Mucosa of descending colon (tissue), 3 donors: ENCODE data around the gene TCF12. TPM values are rescaled to one million over a fixed set of nuclear protein-coding genes. Genes with fewer than 3 reads are reported as not detected.

ENCODE experiments used
- ATAC-seq: fragments of 200-7000 bp; cut with Tn5 transposase; one replicate; pipeline ENCODE4 v1.9.1; 2020; ENCODE audit warnings: mild to moderate bottlenecking, moderate library complexity
- DNase-seq, 3 donors: peaks; one replicate each; pipeline ENCODE4 v3.0.0-alpha.2; 2020
- H3K36me3 ChIP-seq: fragments of 200-600 bp; one replicate; pipeline ENCODE4 v1.8.0; 2021; ENCODE audit warnings: low read depth, mild to moderate bottlenecking
- H3K4me1 ChIP-seq: fragments of 200-600 bp; one replicate; pipeline ENCODE4 v1.8.0; 2021; ENCODE audit warnings: low read depth, mild to moderate bottlenecking
- H3K4me3 ChIP-seq: fragments of 200-600 bp; one replicate; pipeline ENCODE4 v1.8.0; 2021; ENCODE audit warnings: mild to moderate bottlenecking
- H3K9me3 ChIP-seq: fragments of 200-600 bp; one replicate; pipeline ENCODE4 v1.8.0; 2021; ENCODE audit warnings: mild to moderate bottlenecking
- intact Hi-C, 2 donors: fragments of 100-400 bp; cut with DNase I in 1 of 2; cut with micrococcal nuclease in 1 of 2; formaldehyde crosslinking; loops; one replicate each; pipeline versions ENCODE4 v1.11.0 to v1.11.1; 2022; cut with DNase I, micrococcal nuclease
- total RNA-seq, 3 donors: library from RNA; stranded (reverse); fragmentation: NEBNext Ultra II Directional in 2 of 3; extraction: Animal tissue kit (Norgen Biotek cat#: 25700) in 2 of 3; gene quantifications; one replicate each; pipeline versions ENCODE4 v1.2.1 to v1.2.4, GENCODE V29; 2021 to 2023
- TF ChIP-seq, protein P1 (sequence below): fragments of 200-600 bp; IDR thresholded peaks from one replicate; pipeline ENCODE4 v1.8.0; 2022; ENCODE audit warnings: antibody characterized with exemption, mild to moderate bottlenecking
- donor health status: DM: no; HTN: no; CAD: no; lungs with moderate emphysema.
- donor health status: DM: no; HTN: no; CAD: no.
- donor health status: DM: no; HTN: yes; CAD: no.

TCF12 gene
- total RNA-seq, 3 donors from 2014 or later = 74.1 to 118 (median 106) TPM

DNA sequence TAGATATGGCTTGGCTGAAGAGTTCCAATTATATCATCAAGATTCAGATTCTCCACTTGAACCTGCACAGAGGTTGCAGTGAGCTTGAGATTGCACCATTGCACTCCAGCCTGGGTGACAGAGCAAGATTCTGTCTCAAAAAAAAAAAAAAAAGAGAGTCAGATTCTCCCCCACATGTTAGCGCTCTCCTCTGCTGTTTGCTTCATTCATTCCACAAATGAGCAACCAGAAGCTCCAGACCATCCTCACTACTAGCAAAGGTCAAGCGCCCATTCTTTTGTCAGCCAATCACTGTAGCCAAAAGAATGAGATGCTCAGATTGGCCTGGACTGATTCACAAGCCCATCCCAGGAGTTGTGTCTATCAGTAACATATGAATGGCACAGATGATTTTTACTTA lies 28.4 kb upstream of the TCF12 start:
- Histone ChIP-seq H3K4me1 (peaks cover 4% of the 10 kb centered on the region), H3K4me3 (no peak overlapping the region), H3K36me3 (no peaks in the 10 kb centered on the region), H3K9me3 (no peaks in the 10 kb centered on the region)
- TF ChIP-seq, protein P1, sequence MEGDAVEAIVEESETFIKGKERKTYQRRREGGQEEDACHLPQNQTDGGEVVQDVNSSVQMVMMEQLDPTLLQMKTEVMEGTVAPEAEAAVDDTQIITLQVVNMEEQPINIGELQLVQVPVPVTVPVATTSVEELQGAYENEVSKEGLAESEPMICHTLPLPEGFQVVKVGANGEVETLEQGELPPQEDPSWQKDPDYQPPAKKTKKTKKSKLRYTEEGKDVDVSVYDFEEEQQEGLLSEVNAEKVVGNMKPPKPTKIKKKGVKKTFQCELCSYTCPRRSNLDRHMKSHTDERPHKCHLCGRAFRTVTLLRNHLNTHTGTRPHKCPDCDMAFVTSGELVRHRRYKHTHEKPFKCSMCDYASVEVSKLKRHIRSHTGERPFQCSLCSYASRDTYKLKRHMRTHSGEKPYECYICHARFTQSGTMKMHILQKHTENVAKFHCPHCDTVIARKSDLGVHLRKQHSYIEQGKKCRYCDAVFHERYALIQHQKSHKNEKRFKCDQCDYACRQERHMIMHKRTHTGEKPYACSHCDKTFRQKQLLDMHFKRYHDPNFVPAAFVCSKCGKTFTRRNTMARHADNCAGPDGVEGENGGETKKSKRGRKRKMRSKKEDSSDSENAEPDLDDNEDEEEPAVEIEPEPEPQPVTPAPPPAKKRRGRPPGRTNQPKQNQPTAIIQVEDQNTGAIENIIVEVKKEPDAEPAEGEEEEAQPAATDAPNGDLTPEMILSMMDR = no peak
- ATAC-seq = no peak
- no peak for DNase-seq
- intact Hi-C loops = no loop called here

DNA sequence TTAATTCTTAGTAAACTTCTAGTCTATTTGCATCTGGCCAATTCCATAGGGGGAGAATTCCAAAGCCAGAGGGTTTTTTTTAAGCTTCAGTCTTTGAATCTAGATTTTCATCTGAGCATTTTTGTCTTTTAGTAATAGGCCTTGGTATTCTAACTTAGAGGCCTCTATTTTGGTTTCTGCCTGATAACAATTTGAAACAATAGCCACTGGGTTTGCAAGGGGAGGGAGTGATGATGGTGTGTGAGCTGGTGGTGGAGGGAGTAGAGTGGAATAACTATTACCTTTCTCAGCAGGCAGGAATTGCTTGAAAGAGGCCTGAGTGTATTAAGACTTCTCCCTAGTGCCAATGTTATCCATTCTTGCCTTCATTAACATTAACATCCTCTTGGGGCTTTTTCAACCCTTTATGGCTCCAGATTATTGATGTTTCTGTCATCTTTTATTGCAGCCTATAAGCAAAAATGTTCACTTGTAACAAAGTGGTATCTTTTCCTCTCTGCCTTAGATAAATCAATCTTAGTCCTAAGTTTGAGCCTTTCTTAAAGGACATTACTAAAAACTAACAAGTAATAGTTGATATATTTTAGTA lies 26.5 kb upstream of the TCF12 start:
- Histone ChIP-seq H3K4me3 (no peak overlapping the region), H3K9me3 (no peaks in the 10 kb centered on the region), H3K36me3 (no peaks in the 10 kb centered on the region), H3K4me1 (peaks cover 4% of the 10 kb centered on the region)
- TF ChIP-seq, protein P1 = no peak
- intact Hi-C loops = no loop called here
- DNase-seq = no peak
- ATAC-seq = no peak

DNA sequence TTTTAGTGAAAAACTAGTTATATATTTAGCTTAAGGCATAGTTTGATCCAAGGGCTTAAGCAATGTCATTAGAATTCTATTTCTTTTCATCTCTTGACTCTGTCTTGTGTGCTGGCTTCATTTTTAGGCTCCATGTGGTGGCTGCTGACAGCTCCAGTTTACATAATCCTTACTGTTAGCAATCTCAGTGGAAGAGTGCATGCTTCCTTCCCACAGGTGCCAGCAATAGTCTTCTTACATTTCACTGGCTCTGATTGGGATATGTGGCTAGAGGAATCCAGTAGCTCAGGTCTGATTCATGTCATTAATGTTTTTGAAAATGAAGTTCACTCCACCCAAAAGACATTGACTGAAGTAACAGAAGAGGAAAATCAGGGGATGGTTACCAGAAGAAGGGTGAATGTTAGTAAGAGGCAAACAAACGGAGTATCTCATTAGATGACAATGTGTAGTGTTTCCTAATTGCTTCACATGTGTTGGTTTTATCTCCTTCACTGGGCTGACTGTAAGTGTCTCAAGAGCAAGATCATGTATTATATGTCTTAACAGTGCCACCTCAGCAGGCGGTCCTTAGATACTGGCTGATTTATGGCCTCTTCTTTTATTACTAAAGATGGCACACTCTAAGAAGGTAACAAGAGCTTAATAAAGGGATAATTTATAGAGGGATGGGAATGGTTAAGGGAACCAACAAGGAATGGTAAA lies 25.6 kb upstream of the TCF12 start:
- no peak for DNase-seq
- Histone ChIP-seq H3K9me3 (no peaks in the 10 kb centered on the region), H3K4me1 (peaks cover 3% of the 10 kb centered on the region), H3K4me3 (no peak overlapping the region), H3K36me3 (no peaks in the 10 kb centered on the region)
- no peak for ATAC-seq
- intact Hi-C loops = no loop called here
- TF ChIP-seq, protein P1 = no peak

DNA sequence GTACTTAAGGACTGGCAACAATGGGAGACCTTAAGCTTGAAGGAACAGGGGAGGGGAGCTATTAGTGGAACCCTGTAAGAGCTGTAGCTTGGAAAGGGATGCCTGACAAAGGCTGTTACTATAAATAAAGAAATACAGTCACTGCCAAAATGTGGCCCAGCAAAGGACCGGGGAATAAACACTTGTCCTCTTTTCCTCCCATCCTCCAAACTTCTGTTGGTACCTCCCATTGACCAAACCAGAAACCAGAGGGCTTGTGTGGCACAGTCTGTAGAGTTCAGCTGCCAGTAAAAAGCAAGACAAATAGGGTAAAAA lies 25.1 kb upstream of the TCF12 start:
- TF ChIP-seq, protein P1 = no peak
- ATAC-seq (no peak), DNase-seq (no peak)
- no peaks in the 10 kb centered on the region for H3K36me3 ChIP-seq
- H3K4me3 ChIP-seq = no peak overlapping the region
- H3K4me1 ChIP-seq = no peaks in the 10 kb centered on the region
- no peaks in the 10 kb centered on the region for H3K9me3 ChIP-seq
- intact Hi-C loops = no loop called here

DNA sequence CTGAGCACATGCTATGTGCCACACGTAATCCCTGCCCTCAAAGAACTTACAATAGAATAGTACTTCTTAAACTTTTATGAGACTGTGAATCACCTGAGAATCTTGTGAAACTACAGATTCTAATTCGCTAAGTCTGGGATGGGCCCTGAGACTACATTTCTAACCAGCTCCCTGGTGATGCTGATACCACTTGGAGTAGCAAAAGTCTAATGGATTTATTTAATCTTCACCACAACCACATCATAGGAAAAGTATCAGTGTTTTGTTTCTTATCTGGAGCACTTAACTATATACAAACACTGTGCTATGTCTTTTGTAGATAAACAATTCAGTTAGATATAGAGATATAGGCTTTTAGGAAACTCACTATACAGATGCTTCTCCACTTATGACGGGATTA lies 23.8 kb upstream of the TCF12 start:
- no peak for ATAC-seq
- Histone ChIP-seq H3K9me3 (no peaks in the 10 kb centered on the region), H3K4me3 (no peak overlapping the region), H3K4me1 (no peaks in the 10 kb centered on the region), H3K36me3 (no peaks in the 10 kb centered on the region)
- DNase-seq = no peak
- TF ChIP-seq, protein P1 = no peak
- intact Hi-C loops = no loop called here
